H54 (cell line): Measurements from ENCODE around the gene ZNF544.
A peak's percentile ranks its signal among the peaks of the same experiment; 100 is the strongest.

ENCODE experiments used
- DNase-seq: peaks from one replicate; pipeline ENCODE4 v3.0.0; 2011; ENCODE audit warnings: low spot score, mixed read lengths; ENCODE audit not compliant: insufficient read length
- FAIRE-seq: peaks from 3 replicates; lab custom pipeline; 2011; peaks lifted over from hg19 to GRCh38; lab: Jason Lieb, UNC
- POLR2A ChIP-seq: IDR thresholded peaks from 2 replicates; pipeline ENCODE4 v1.6.1; 2011; ENCODE audit warnings: low read depth, mild to moderate bottlenecking, low read length

The ZNF544 gene

DNA sequence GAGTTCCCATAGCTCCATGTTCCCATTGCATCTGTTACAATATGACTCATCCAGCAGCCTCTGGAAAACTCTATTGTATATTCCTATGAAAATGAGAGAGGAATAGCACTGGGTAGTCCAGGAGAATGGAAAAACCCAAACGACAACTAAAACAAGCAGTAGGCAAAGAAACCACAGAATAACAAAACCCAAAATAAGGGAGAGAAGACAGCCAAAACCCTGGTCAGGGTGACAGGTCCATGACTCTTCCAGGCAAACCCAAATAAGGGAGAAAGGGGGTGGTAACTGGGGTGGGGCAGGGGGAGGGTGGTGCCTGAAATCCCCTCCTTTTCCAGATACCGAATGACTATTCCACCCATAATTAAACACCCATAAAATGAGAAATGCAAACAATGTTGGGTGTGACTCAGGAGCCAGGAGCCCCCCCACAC, 46.1 kb downstream of the ZNF544 start:
- no peak for TF ChIP-seq POLR2A
- no peak for FAIRE-seq
- peak; percentile 48 for DNase-seq

DNA sequence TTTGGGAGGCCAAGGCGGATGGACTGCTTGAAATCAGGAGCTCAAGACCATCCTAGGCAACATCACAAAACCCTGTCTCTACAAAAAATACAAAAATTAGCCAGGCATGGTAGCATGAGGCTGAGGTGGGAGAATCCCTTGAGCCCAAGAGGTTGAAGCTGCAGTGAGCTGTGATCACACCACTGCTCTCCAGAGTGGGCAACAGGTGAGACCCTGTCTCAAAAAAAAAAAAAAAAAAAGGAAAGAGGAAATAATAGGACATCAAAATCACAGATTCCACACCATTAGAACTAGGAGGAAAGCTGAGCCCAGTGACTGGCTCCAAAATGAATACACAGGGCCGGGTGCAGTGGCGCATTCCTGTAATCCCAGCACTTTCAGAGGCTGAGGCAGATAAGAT, 46.9 kb downstream of the ZNF544 start:
- DNase-seq (no peak), FAIRE-seq (no peak)
- TF ChIP-seq POLR2A = no peak

DNA sequence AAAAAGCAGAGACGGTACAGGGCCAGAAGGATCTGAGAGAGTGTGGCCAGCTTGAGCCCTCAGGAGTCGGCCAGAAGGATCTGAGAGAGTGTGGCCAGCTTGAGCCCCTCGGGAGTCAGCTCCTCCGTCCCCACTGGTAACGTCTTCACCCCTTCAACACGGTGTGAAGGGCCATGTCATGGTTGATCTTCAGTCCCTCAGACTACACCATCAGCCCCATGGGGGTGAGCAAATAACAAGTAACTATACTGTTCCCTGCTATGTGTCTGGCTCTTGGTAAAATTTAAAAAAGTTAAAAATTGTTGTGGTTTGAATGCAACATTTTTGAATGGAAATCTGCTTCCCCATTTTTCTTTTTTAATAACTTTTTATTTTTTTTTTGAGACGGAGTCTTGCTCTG, 48.5 kb downstream of the ZNF544 start:
- FAIRE-seq = no peak
- DNase-seq = no peak
- no peak for TF ChIP-seq POLR2A

DNA sequence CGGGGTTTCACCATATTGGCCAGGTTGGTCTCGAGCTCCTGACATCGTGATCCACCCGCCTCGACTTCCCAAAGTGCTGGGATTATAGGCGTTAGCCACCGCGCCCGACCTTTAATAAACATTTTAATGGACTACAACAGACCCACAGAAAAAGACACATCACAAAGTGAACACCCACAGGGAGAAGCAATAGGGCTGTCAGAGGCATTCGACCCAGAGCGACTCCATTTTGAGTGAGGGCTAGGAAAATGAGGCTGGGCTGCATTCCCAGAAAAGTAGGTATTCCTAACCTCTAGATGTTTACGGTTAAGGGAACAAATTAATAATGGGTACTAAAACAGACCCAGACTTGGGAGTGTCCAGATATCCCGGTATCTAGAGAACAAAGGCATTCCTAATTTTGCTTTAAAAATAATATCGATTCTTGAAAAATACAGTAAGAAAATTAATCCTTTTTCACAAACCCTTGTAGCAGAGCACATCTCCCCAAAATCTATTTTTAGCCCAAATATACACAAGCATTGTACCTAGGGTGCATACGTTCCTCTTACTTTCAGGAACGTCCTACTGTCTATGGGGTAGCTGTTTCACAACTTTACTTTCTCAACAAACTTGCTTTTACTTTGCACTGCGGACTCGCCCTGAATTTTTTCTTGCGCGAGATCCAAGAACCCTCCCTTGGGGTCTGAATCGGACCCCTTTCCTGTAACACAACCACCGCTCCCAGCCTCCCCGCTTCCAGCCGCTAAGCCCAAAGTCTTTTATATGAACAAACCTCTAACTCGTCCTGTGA, 49.2 kb downstream of the ZNF544 start:
- DNase-seq = no peak
- TF ChIP-seq POLR2A = no peak

DNA sequence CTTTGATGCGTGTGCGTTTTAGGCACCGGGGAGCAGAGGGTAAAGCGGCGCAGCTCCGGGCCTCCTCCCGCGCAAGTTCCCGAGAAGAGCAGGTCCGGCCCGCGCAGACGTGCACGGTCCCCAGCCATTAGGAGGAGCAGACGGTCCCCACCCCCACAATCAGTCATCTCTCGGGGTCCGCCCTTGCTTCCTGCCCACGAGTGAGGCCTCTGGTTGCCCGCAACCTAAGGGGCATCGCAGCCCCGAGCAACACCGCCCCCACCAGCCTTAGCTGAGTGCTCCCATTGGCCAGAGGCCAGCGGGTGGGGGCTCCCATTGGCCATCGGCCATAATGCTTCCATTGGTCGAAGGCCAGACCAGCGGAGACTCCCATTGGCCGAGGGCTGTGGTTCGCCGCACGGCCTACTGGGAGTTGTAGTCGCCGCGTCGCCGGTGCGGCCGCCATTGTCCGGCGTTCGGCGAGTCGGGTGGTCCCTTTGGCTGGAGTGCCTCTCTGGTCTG, 49.9 kb downstream of the ZNF544 start, which contains the start of gene ZNF8:
TSS of gene ZNF8 (plus strand) at position 415 of the 501 bp plus-strand sequence. CDS start 127 bp downstream, outside the sequence.
- DNase-seq = peak; percentile 99
- peak; percentile 15 for FAIRE-seq
- peak; percentile 89 for TF ChIP-seq POLR2A

More for the DNA sequence above, 49.2 kb downstream of the ZNF544 start:
- FAIRE-seq = no peak

DNA sequence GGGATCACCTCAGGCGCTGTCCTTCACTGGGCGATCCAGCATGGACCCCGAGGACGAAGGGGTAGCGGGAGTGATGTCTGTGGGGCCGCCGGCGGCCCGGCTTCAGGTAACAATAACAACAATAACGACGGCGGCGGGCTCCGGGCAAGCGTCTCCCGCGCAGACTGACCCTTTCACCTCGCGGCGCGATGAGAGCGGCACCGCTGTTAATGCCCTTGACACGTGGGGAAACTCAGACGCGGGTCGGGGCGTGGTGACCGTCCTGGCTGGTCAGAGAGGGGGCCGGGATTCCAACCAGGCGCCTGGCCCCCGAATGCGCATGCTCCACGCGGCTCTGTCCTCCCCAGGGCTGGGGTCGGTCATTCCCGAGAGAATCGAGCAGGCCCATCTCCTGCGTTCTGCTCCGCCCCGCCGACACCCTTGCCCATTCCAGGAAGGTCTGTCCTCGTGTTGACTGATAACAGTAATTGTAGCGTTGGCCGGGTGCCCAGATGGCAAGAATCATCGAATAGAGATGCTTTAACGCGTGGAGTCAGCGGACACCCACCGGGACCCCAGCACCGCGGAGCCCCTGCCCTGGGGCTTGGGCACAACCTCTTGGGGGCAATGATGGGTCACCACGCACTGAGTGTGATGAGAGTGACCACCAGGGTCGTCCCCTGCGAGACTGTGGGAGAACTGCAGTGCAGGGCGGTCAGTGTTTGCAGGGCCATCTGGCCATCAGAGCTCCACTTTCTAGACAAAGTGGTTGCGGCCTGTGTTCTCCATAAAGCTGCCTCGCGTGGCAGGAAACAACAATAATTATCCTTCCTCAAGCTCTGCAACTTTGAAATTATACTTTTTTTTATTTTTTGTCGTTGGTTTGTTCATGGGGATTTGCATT, 50.6 kb downstream of the ZNF544 start:
- FAIRE-seq (no peak), DNase-seq (peak; percentile 50)
- TF ChIP-seq POLR2A = 0 out of 2 replicates have a peak, but pooled peaks have one; percentile 4

DNA sequence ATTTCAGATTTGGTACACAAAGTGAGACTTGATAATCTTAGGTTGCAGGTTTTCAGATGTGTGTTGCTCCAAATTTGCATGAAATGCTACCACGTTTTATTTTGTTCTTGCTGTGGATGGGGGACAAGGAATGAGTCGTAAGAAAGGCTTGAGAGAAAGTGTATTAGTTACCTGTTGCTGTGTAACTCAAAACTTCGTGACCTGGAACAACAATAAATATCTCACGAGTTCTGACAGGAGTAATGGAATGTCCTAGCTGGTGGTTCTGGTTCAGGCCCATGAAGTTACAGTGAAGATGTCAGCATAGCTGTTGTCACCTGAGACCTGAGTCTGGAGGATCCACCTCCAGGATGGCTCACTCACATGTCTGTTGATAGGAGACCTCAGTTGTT, 51.2 kb downstream of the ZNF544 start:
- DNase-seq (no peak), FAIRE-seq (no peak)
- no peak for TF ChIP-seq POLR2A

DNA sequence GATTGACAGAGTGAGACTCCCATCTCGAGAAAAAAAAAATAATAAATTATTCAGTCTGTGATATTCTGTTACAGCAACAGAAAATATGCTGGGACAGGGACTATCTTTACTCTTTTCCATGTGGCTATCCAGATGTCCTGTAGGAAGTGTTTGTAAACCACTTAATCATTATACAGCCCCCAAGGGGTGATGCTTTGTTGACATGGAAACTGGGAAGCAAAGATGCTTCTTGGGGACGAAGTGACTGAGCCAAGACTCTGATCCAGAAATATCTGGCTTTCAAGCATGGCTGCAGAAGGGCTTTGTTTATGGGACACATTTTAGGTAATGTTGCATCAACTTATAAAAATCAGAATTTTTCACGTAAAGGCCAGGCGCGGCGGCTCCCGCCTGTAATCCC, 55.5 kb downstream of the ZNF544 start:
- DNase-seq = no peak
- FAIRE-seq = no peak
- no peak for TF ChIP-seq POLR2A

DNA sequence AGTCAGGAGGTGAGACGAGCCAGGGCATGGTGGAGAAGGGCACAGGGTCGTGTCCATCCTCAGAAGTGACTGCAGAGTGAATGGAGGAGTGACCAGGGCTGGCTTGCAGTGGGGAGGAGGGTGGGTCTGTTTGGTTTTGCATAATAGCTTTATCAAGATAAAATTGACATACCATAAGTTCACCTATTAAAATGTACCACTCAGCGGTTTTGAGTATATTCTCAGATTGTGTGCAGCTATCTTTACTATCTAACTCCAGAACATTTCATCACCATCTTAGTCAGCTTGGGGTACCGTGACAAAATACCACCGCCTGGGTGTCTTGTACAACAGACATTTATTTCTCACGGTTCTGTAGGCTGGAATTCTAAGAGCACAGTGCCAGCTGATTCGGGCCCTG, 63.2 kb downstream of the ZNF544 start:
- no peak for DNase-seq
- FAIRE-seq = no peak
- TF ChIP-seq POLR2A = no peak

DNA sequence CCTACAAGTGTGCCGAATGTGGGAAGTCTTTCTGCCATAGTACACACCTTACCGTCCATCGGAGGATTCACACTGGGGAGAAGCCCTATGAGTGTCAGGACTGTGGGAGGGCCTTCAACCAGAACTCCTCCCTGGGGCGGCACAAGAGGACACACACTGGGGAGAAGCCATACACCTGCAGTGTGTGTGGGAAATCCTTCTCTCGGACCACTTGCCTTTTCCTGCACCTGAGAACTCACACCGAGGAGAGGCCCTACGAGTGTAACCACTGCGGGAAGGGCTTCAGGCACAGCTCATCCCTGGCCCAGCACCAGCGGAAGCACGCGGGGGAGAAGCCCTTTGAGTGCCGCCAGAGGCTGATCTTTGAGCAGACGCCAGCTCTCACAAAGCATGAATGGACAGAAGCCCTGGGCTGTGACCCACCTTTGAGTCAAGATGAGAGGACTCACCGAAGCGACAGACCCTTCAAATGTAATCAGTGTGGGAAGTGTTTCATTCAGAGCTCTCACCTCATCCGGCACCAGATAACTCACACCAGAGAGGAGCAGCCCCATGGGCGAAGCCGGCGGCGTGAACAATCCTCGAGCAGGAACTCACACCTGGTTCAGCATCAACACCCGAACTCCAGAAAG, 66.1 kb downstream of the ZNF544 start:
- FAIRE-seq (no peak), DNase-seq (no peak)
- no peak for TF ChIP-seq POLR2A

DNA sequence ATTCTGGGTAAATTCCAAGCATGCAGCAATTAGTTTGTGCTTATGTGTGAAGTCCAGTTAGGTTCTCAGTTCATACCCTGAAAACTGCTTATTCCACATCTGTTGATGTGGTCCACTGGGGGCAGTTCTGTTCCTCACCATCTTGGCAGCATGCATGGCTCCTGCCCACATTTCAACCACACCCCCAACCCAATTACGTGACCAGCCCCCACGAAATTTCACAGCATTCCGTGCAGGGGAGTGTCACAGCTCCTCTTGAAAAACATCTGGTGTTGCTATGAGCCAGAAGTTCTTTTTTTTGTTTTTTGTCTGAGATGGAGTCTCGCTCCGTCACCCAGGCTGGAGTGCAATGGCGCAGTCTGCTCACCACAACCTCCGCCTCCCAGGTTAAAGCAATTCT, 67.4 kb downstream of the ZNF544 start:
- no peak for DNase-seq
- TF ChIP-seq POLR2A = no peak
- FAIRE-seq = no peak

DNA sequence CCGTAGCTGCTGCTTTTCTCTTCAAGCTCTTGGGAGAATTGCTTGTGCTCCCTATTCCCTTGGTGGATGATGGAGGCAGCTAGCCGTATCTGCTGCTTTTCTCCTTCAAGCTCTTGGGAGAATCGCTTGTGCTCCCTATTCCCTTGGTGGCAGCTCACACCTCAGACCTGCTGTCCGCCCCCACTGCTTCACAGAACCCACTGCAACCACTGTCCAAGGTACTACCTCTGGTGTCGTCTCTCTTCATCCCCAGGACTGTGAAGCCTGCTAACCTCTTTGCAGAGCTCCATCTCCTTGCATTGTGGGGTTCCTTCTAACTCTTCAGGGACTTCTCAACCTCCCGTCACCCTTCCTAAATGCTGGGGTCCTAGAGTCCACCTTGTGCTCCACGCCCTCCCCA, 71.9 kb downstream of the ZNF544 start:
- FAIRE-seq = no peak
- TF ChIP-seq POLR2A = no peak
- no peak for DNase-seq

DNA sequence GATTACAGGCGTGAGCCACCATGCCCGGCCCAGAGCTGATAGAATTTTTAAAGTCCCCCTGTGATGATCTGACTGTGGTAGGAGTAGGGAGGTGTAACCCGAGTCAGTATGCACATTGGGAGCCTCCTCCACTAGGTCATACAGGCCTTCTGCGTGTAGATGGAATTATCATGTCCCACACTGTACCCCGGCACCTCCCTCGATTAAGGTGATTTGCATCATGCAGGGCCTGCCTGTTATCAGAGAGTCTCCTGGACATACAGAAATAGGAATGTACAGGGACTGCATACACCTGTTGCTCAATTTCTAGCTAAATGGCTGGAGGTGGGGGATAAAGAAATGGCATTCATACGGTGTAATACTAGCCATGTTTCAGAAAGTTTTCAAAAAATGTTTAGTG, 75.5 kb downstream of the ZNF544 start:
- no peak for TF ChIP-seq POLR2A
- DNase-seq (no peak), FAIRE-seq (no peak)

DNA sequence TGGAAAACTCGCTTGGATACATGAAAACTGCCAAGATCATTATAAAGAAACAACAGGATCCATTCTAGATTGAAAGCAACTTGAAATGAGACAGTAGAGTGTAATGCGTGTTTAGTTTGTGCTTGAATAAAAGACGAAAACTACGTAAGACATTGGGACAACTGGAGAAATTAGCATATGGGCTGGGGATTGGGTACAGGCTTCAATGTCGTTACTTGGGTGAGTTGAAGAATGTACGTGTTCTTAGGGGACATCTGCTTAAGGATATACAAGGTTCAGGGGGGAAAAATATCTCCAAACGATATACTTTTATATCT, 76.0 kb downstream of the ZNF544 start:
- no peak for TF ChIP-seq POLR2A
- DNase-seq (no peak), FAIRE-seq (no peak)
